IPS-15b (cell line): ENCODE measurements around the gene TRIM31.

Source experiments
- H3K27me3 ChIP-seq: one replicate; pipeline ENCODE4 v1.6.1; 2013; ENCODE audit warnings: low read length; ENCODE audit not compliant: control insufficient read depth, insufficient read depth
- H3K36me3 ChIP-seq: one replicate; pipeline ENCODE4 v1.6.1; 2013; ENCODE audit warnings: low read length; ENCODE audit not compliant: control insufficient read depth, insufficient read depth
- H3K4me1 ChIP-seq: one replicate; pipeline ENCODE4 v1.6.1; 2013; ENCODE audit warnings: mild to moderate bottlenecking, low read length; ENCODE audit not compliant: control insufficient read depth, insufficient read depth
- H3K4me3 ChIP-seq: one replicate; pipeline ENCODE4 v1.5.1; 2013; ENCODE audit warnings: low read depth, low read length
- H3K9ac ChIP-seq: one replicate; pipeline ENCODE4 v1.6.1; 2013; ENCODE audit warnings: low read depth, mild to moderate bottlenecking, low read length
- H3K9me3 ChIP-seq: one replicate; pipeline ENCODE4 v1.6.1; 2013; ENCODE audit warnings: mild to moderate bottlenecking, low read length; ENCODE audit not compliant: control insufficient read depth, insufficient read depth

Gene TRIM31, protein sequence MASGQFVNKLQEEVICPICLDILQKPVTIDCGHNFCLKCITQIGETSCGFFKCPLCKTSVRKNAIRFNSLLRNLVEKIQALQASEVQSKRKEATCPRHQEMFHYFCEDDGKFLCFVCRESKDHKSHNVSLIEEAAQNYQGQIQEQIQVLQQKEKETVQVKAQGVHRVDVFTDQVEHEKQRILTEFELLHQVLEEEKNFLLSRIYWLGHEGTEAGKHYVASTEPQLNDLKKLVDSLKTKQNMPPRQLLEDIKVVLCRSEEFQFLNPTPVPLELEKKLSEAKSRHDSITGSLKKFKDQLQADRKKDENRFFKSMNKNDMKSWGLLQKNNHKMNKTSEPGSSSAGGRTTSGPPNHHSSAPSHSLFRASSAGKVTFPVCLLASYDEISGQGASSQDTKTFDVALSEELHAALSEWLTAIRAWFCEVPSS

GRCh38 chr6:30113003-30113759 lies at the start of gene TRIM31:
TSS of gene TRIM31 (minus strand) at chr6:30113090. CDS start at chr6:30112805, 285 bp downstream.
- Histone ChIP-seq H3K27me3 (peaks cover 46% of the 10 kb centered on the region), H3K9ac (no peak within 1 kb of the TSS), H3K4me1 (no peaks in the 10 kb centered on the region)

GRCh38 chr6:30162265-30163089 lies 49.6 kb upstream of the TRIM31 start:
- Histone ChIP-seq H3K36me3 (no peaks in the 10 kb centered on the region), H3K27me3 (peaks cover 25% of the 10 kb centered on the region), H3K9ac (no peak overlapping the region), H3K4me1 (no peaks in the 10 kb centered on the region), H3K9me3 (no peaks in the 10 kb centered on the region), H3K4me3 (no peak overlapping the region)

More at GRCh38 chr6:30113003-30113759, at the start of gene TRIM31:
- H3K4me3 ChIP-seq = no peak within 1 kb of the TSS
- H3K36me3 ChIP-seq = no peaks in the 10 kb centered on the region
- no peaks in the 10 kb centered on the region for H3K9me3 ChIP-seq

DNA sequence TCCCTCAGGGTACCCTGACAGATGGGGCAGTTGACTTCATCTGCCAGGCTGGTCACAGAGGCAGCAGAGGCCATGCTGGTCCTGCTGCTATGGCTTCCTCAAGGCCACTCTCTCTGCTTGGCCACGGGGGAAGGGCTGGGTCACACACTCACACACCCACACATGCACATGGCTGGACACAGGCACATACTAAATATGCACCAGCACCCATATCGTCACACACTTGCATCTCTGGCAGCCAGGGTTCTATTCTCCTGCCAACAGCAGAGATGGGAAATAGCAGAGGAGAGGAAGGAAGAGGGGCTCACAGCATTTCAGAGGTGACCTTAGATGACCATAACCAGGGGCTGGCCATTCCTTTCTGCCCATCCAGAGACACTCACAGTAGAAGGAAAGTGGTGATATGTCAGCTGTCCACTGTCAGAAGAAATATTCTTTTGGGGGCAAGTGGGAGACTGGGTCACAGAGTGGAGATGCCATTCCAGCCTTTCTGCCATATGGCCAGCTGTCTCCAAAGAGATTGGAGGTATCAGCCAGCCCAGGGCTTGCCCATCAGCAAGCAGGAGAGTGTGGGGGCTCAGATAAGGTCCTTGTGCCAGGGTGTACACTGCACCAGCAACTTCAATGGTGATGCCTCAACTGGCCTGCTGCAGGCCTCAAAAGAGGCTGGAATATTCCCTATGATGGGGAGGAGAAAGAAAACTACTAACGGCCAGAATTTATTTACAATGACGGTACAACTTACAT lies 48.1 kb upstream of the TRIM31 start, which contains the start of gene TRIM10:
Gene TRIM10 (minus strand): TSS at position 427 of the 747 bp plus-strand sequence. CDS start 353 bp downstream, at position 74.
- H3K9me3 ChIP-seq = no peaks in the 10 kb centered on the region
- H3K36me3 ChIP-seq = no peaks in the 10 kb centered on the region
- peaks cover 16% of the 10 kb centered on the region for H3K27me3 ChIP-seq
- H3K9ac ChIP-seq = no peak within 1 kb of the TSS
- H3K4me1 ChIP-seq = no peaks in the 10 kb centered on the region
- H3K4me3 ChIP-seq = no peak within 1 kb of the TSS

DNA sequence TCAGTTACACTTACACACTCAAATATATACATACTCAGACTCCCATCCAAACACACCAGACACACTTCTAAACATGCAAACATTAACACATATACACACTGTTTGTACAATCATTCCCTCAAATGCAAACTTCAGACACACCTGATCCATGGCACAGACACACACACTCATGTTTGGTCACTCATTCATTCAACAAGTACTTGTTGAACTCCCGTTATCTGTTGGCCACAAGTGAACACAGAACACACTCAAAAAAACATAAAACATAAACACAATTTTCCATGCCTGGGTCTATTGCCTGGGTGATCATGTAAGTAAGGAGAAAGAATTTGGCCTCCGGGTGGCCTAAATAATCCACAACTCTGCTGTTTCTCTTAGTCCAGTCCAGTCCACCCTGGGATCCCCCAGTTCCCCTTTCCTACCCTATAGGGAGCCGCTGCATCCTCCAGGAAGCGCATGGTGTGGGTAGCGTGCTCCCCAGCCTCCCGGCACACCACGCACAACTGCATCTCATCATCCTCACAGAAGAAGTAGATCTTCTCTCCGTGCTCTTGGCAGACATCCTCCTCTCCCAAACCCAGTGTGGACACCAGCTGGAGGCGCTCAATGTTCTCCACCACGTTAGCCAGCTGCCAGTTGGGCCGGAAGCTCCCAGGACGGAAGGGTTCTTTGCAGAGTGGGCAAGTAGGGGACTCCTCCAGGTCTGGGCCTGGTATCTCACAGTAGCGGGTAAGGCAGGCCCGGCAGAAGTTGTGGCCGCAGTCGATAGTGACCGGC lies 47.3 kb upstream of the TRIM31 start:
- H3K4me1 ChIP-seq = no peaks in the 10 kb centered on the region
- no peak overlapping the region for H3K4me3 ChIP-seq
- no peaks in the 10 kb centered on the region for H3K36me3 ChIP-seq
- H3K9ac ChIP-seq = no peak overlapping the region
- H3K9me3 ChIP-seq = no peaks in the 10 kb centered on the region
- H3K27me3 ChIP-seq = peaks cover 16% of the 10 kb centered on the region

DNA sequence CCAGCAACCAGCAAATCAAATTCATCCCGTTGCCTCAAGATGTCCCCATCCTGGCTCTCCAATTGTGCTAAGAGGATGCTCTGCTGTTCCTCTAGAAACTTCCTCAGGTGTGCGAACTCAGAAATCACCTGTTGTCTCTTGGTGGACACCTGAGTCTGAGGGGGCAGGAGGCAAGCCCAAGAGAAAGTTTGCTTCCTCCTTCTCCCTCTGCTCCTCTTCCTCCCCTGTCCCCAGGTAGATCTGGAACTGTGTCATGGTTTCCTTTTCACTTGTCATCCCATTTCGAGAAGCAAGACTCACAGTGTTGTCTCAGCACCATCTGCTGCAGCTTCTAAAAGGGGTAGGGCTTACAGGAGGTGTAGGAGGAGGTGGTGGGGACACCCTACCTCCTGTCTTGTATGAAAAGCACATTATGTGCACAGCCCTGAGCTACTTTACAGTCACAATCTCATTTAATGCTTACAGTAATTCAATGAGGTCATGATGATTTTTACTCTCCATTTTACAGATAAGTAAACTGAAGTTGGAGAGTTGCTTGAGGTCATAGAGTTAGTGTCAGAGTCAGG lies 45.7 kb upstream of the TRIM31 start:
- Histone ChIP-seq H3K9ac (no peak overlapping the region), H3K4me3 (no peak overlapping the region), H3K36me3 (no peaks in the 10 kb centered on the region), H3K9me3 (no peaks in the 10 kb centered on the region), H3K4me1 (no peaks in the 10 kb centered on the region), H3K27me3 (peaks cover 10% of the 10 kb centered on the region)

DNA sequence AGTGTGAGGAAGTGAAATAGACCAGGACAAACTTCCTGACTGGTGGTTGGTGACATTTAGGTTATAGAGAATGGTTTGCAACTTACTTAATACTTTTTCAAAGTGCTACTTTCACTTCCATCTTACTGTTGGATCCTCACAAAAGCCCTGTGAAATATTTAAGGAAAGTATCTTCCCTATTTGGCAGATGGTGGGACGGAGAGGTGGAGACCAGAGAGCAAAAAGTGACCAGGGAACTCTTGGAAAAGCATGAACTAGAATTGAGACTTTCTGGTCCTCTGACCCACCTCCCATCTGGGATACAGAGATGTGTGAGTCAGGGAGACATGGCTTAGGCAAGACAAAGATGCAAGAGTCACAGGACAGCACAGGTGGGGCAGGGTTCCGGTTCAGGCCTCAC lies 45.1 kb upstream of the TRIM31 start:
- Histone ChIP-seq H3K9ac (no peak overlapping the region), H3K27me3 (peaks cover 10% of the 10 kb centered on the region), H3K4me3 (no peak overlapping the region), H3K9me3 (no peaks in the 10 kb centered on the region), H3K4me1 (no peaks in the 10 kb centered on the region), H3K36me3 (no peaks in the 10 kb centered on the region)

DNA sequence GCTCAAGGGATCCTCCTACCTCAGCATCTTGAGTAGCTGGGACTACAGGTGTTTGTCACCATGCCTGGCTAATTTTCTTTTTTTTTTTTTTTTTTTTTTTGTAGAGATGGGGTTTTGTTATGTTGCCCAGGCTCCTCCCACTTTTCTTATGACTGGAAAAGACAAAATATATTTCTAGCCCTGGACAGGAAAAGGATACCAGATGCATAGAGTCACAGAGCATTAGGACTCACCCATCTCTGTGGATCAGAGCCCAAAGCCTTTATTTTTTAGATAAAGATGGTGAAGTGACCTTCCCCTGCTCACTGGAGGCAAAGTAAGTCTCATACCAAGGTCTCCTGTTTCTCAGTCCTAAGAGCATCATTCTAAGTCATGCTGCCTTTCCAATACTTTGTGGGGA lies 44.7 kb upstream of the TRIM31 start:
- Histone ChIP-seq H3K9ac (no peak overlapping the region), H3K36me3 (no peaks in the 10 kb centered on the region), H3K27me3 (peaks cover 10% of the 10 kb centered on the region), H3K9me3 (no peaks in the 10 kb centered on the region), H3K4me3 (no peak overlapping the region), H3K4me1 (no peaks in the 10 kb centered on the region)

- Histone ChIP-seq H3K36me3 (no peaks in the 10 kb centered on the region), H3K27me3 (peaks cover 10% of the 10 kb centered on the region), H3K4me1 (no peaks in the 10 kb centered on the region), H3K9me3 (no peaks in the 10 kb centered on the region), H3K9ac (no peak overlapping the region), H3K4me3 (no peak overlapping the region)
These were observed 43.9 kb upstream of the TRIM31 start for GRCh38 chr6:30156774-30157173.

DNA sequence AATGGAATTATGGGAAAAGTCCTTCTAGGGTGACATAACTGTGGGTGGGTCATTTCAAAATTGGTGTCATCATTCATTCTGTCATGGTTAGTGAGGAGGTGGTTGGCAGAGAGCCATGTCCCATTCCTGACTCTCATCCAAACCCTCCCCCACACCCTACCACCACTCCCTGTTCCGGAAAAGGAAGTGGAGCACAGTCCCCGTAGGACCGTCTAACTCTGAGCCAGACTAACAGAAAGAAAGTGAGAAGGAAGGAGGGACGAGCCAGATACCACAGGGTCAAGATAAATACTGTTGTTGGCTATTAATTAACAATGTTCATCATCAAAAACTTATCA lies 43.3 kb upstream of the TRIM31 start:
- H3K9me3 ChIP-seq = no peaks in the 10 kb centered on the region
- no peaks in the 10 kb centered on the region for H3K36me3 ChIP-seq
- no peak overlapping the region for H3K9ac ChIP-seq
- H3K27me3 ChIP-seq = peaks cover 10% of the 10 kb centered on the region
- H3K4me3 ChIP-seq = no peak overlapping the region
- H3K4me1 ChIP-seq = no peaks in the 10 kb centered on the region

- Histone ChIP-seq H3K36me3 (no peaks in the 10 kb centered on the region), H3K4me1 (no peaks in the 10 kb centered on the region), H3K9ac (no peak overlapping the region), H3K27me3 (peaks cover 10% of the 10 kb centered on the region), H3K4me3 (no peak overlapping the region), H3K9me3 (no peaks in the 10 kb centered on the region)
These were observed 42.8 kb upstream of the TRIM31 start for GRCh38 chr6:30155520-30156261.
